Skeletal muscle tissue (tissue), 4 donors: Measurements from ENCODE around the gene COLEC12. TPM values are rescaled to one million over a fixed set of nuclear protein-coding genes. Genes with fewer than 3 reads are reported as not detected.
A peak's percentile ranks its signal among the peaks of the same experiment; 100 is the strongest.

ENCODE experiments used
- H3K27ac ChIP-seq: one replicate; pipeline ENCODE4 v1.7.0; 2013; ENCODE audit warnings: mild to moderate bottlenecking, low read depth, low read length, inconsistent platforms
- H3K27me3 ChIP-seq, 3 donors: one replicate each; pipeline ENCODE4 v1.7.0; 2013; ENCODE audit warnings: low read length in 3 of 3; ENCODE audit not compliant: control insufficient read depth in 3 of 3, insufficient read depth in 3 of 3
- H3K36me3 ChIP-seq, 3 donors: one replicate each; pipeline ENCODE4 v1.7.0; 2013; ENCODE audit warnings: low read length in 3 of 3; ENCODE audit not compliant: control insufficient read depth in 3 of 3, insufficient read depth in 3 of 3
- H3K4me1 ChIP-seq, 3 donors: one replicate each; pipeline ENCODE4 v1.7.0; 2013; ENCODE audit warnings: low read length in 3 of 3, mild to moderate bottlenecking in 3 of 3; ENCODE audit not compliant: control insufficient read depth in 3 of 3, insufficient read depth in 3 of 3
- H3K4me3 ChIP-seq, 3 donors: one replicate each; pipeline ENCODE4 v1.7.0; 2013; ENCODE audit warnings: low read length in 3 of 3
- H3K9ac ChIP-seq, 3 donors: one replicate each; pipeline ENCODE4 v1.7.0; 2013; ENCODE audit warnings: low read length in 3 of 3, mild to moderate bottlenecking in 3 of 3, moderate library complexity in 2 of 3, low read depth in 1 of 3
- H3K9me3 ChIP-seq, 3 donors: one replicate each; pipeline ENCODE4 v1.7.0; 2013; ENCODE audit warnings: low read length in 3 of 3; ENCODE audit not compliant: control insufficient read depth in 3 of 3
- total RNA-seq: library from RNA; depleted of rRNA; stranded (reverse); fragments of >200 nt; gene quantifications from one replicate; pipeline ENCODE4 v1.2.3, GENCODE V29; 2014
- donor health status: Osteomylitis.

Gene COLEC12
- total RNA-seq, 1 donor from 2014 or later = 39.1 TPM

GRCh38 chr18:427005-427404 lies 73.5 kb downstream of the COLEC12 start:
- no peak overlapping the region for H3K27ac ChIP-seq
- H3K9ac ChIP-seq = no peak overlapping the region
- H3K4me1 ChIP-seq = peaks cover 0 to 3% (median 2%) of the 10 kb centered on the region in 3 donors
- no peaks in the 10 kb centered on the region for H3K36me3 ChIP-seq
- H3K9me3 ChIP-seq = no peaks in the 10 kb centered on the region
- H3K27me3 ChIP-seq = no peaks in the 10 kb centered on the region
- no peak overlapping the region for H3K4me3 ChIP-seq

- Histone ChIP-seq H3K27me3 (no peaks in the 10 kb centered on the region), H3K27ac (peak overlapping the region; percentile 3), H3K9ac (no peak overlapping the region), H3K4me3 (no peak overlapping the region), H3K36me3 (no peaks in the 10 kb centered on the region), H3K4me1 (peaks cover 0 to 3% (median 2%) of the 10 kb centered on the region in 3 donors), H3K9me3 (no peaks in the 10 kb centered on the region)
These were observed 75.3 kb downstream of the COLEC12 start for GRCh38 chr18:425106-425745.

GRCh38 chr18:424668-425067 lies 75.8 kb downstream of the COLEC12 start:
- Histone ChIP-seq H3K4me3 (no peak overlapping the region), H3K4me1 (peaks cover 0 to 3% (median 2%) of the 10 kb centered on the region in 3 donors), H3K36me3 (no peaks in the 10 kb centered on the region), H3K27me3 (no peaks in the 10 kb centered on the region), H3K9ac (no peak overlapping the region), H3K9me3 (no peaks in the 10 kb centered on the region), H3K27ac (peak overlapping the region; percentile 3)

GRCh38 chr18:424071-424661 lies 76.3 kb downstream of the COLEC12 start:
- H3K27me3 ChIP-seq = no peaks in the 10 kb centered on the region
- H3K4me1 ChIP-seq = peaks cover 0 to 3% (median 2%) of the 10 kb centered on the region in 3 donors
- H3K4me3 ChIP-seq = no peak overlapping the region
- no peak overlapping the region for H3K9ac ChIP-seq
- H3K27ac ChIP-seq = no peak overlapping the region
- no peaks in the 10 kb centered on the region for H3K9me3 ChIP-seq
- no peaks in the 10 kb centered on the region for H3K36me3 ChIP-seq

GRCh38 chr18:422966-423365 lies 77.5 kb downstream of the COLEC12 start:
- H3K27ac ChIP-seq = no peak overlapping the region
- H3K4me3 ChIP-seq = no peak overlapping the region
- H3K27me3 ChIP-seq = no peaks in the 10 kb centered on the region
- H3K4me1 ChIP-seq = peaks cover 0 to 4% (median 3%) of the 10 kb centered on the region in 3 donors
- H3K9ac ChIP-seq = no peak overlapping the region
- H3K9me3 ChIP-seq = no peaks in the 10 kb centered on the region
- H3K36me3 ChIP-seq = no peaks in the 10 kb centered on the region

GRCh38 chr18:421247-422155 lies 79.0 kb downstream of the COLEC12 start:
- Histone ChIP-seq H3K4me3 (no peak overlapping the region), H3K36me3 (no peaks in the 10 kb centered on the region), H3K27ac (no peak overlapping the region), H3K9me3 (no peaks in the 10 kb centered on the region), H3K27me3 (no peaks in the 10 kb centered on the region), H3K9ac (no peak overlapping the region), H3K4me1 (peaks cover 0 to 7% (median 3%) of the 10 kb centered on the region in 3 donors)

- H3K9me3 ChIP-seq = no peaks in the 10 kb centered on the region
- H3K9ac ChIP-seq = no peak overlapping the region
- no peaks in the 10 kb centered on the region for H3K27me3 ChIP-seq
These were observed 79.7 kb downstream of the COLEC12 start for GRCh38 chr18:420661-421246.

GRCh38 chr18:419541-420175 lies 80.8 kb downstream of the COLEC12 start:
- no peaks in the 10 kb centered on the region for H3K27me3 ChIP-seq
- H3K36me3 ChIP-seq = no peaks in the 10 kb centered on the region
- H3K9ac ChIP-seq = no peak overlapping the region
- H3K4me3 ChIP-seq = no peak overlapping the region
- peaks cover 0 to 7% (median 1%) of the 10 kb centered on the region in 3 donors for H3K4me1 ChIP-seq
- H3K9me3 ChIP-seq = no peaks in the 10 kb centered on the region
- no peak overlapping the region for H3K27ac ChIP-seq

More at GRCh38 chr18:420661-421246, 79.7 kb downstream of the COLEC12 start:
- Histone ChIP-seq H3K36me3 (no peaks in the 10 kb centered on the region), H3K4me1 (peaks cover 0 to 7% (median 3%) of the 10 kb centered on the region in 3 donors), H3K27ac (no peak overlapping the region), H3K4me3 (no peak overlapping the region)

GRCh38 chr18:417495-417894 lies 83.0 kb downstream of the COLEC12 start:
- Histone ChIP-seq H3K9ac (no peak overlapping the region), H3K4me3 (no peak overlapping the region), H3K9me3 (no peaks in the 10 kb centered on the region), H3K27ac (peak overlapping the region; percentile 61), H3K4me1 (peaks cover 0 to 5% (median 0%) of the 10 kb centered on the region in 3 donors), H3K27me3 (no peaks in the 10 kb centered on the region), H3K36me3 (no peaks in the 10 kb centered on the region)
